LoVo (cell line): ENCODE measurements around the gene SLC36A4.
"Not testable (repeated sequence)": the region's sequence is repeated elsewhere in the genome, so short reads cannot be mapped to it uniquely, and the experiment has no call there.

ENCODE experiments used
- DNase-seq: peaks from one replicate; pipeline ENCODE4 v3.0.0-alpha.2; 2016; ENCODE audit warnings: low spot score

SLC36A4 gene

DNA sequence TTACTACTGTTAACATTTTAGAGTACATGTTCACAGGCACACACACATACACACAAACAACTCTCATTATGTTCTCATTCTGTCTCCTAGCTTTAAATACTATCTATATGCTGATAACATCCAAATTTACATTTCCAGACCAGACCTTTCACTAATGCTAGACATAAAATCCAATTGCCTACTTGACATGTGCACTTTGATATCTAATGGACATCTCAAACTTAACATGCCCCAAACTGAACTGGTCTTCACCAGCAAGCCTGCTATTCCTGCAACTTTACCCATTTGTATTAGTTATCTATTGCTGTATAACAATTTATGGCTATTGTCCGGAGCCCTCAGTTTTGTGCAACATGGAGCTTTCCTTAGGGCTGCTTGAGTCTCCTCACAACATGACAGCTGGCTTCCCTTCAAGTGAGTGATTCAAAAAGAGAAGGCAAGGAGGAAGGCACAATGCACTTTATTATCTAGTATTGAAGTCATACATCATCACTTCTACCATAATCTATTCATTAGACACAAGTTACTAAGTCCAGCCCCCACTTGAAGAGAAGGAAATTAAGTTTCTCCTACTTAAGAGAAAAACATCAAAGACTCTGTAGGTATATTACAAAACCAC, 3.0 kb downstream of the SLC36A4 start:
- DNase-seq: no peak

DNA sequence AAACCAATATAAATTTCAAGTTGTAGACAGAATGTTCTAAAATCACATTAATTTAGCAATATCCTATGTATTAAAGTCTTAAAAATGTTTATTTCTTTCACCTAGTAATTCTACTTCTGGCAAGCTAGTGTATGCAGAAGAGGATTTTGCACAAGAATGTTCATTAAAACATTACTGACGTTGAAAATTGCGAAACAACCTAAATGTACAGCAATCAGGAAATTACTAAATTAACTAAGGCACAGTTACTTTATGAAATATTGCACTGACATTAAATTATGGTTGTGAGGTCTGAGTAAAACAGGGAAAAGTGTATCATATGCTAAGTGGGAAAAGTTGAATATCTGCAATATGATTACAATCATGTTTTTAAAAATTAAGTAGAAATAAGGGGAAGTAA, 4.1 kb downstream of the SLC36A4 start:
- no peak for DNase-seq

GRCh38 chr11:93192163-93192562, 5.6 kb downstream of the SLC36A4 start:
- no peak for DNase-seq

GRCh38 chr11:93189462-93189861, 8.3 kb downstream of the SLC36A4 start:
- no peak for DNase-seq

GRCh38 chr11:93188726-93189125, 9.1 kb downstream of the SLC36A4 start:
- DNase-seq: no peak

DNA sequence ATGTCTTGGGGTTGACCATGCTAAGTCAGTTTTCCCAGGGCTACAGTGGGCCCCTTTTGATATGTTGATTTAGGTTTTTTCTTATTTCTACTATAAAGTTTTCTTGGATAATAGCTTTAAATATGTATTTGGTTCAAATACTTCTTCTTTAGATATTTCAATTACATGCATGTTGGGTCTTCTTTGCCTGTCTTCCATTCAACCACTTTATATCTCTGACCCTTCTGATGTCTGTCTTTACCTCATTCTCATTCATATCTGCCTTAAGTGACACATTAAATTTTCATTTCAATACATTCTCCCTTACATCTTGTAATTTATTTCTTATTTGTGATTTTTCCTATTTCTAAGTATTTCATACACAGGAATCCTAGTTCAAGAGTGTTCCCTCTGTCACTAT, 10.5 kb downstream of the SLC36A4 start:
- DNase-seq: no peak

- not testable (repeated sequence) for DNase-seq
Measured at GRCh38 chr11:93177891-93178290, 19.9 kb downstream of the SLC36A4 start.

GRCh38 chr11:93169950-93170561, 27.7 kb downstream of the SLC36A4 start:
- DNase-seq: peak; percentile 16

GRCh38 chr11:93169143-93169542, 28.6 kb downstream of the SLC36A4 start:
- DNase-seq: no peak

DNA sequence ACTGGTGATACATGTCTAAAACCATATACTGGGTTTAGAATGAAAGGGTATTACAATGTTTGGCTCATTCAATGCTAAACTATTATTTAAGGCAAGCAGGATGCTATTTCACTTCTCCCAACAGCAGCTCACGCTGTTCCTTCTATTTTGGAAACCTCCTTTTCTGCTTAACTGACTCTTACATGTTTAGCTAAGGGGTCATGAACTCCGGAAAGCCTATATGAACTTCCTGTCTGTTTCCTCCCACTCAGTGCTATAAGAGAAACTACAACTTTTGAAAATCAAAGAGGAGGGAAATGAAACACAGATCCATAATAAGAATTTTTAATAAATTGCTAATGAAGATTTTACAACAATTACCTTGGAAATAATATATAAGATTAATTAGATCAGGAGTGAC, 30.9 kb downstream of the SLC36A4 start:
- no peak for DNase-seq

- DNase-seq: no peak
Measured at GRCh38 chr11:93166194-93166593, 31.6 kb downstream of the SLC36A4 start.

DNA sequence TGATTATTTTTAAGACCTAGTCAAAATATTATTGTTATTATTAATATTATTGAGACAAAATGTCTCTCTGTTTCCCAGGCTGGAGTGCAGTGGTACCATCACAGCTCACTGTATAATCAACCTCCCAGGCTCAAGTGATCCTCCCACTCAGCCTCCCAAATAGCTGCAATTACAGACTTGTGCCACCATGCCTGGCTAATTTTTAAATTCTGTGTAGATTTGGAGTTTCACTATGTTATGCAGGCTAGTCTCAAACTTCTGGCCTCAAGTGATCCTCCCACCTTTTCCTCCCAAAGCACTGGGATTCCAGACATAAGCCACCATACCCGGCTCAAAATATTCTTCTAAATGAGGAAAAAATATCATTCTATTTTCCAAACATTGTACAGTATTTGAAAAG, 37.0 kb downstream of the SLC36A4 start:
- DNase-seq: no peak

DNA sequence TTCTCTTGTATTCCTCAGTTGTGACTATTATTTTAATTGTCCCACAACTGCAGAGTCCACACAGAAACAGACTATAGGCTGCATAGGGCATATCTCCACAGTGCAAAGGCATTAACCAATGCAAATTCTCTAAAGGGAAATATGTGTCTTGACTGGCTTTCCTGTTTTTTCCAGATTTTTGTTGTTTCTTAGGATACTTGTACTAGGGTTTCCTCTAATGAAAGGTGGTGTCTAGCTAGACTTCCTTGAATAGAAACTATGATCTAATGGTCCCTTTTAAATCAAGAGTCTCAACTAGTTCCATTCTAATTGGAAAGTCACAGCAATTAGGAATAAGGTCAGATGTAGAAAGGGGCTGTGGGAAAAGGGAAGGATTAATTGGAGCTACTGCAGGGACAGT, 37.6 kb downstream of the SLC36A4 start:
- DNase-seq: no peak

GRCh38 chr11:93159721-93160120, 38.1 kb downstream of the SLC36A4 start:
- DNase-seq: no peak

- DNase-seq: no peak
Measured at GRCh38 chr11:93155738-93156137, 42.1 kb downstream of the SLC36A4 start.

DNA sequence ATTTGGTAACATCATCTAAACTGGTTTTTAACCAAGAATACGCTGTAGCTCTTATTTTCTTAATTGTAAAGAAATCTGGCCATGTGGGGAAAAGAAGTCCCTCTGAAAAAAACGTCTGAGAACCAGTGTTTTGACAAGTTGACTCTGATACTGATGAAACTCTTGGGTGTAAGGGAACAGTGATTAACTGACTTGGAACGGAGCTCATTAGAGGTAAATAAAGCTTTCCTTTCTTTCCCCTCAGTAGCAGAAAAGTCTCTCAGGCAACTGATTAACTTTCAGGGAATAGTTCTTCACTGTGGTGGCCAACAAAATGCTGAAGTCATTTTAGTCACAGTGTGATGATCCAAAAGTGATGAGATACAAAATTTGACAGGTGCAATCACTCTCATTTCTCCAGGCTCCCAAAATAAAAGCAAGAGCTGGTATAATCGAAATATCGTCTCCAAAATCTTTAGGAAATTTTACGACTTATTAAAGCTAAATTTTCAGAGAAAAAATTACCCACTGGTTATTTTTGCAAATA, 52.3 kb downstream of the SLC36A4 start:
- no peak for DNase-seq

DNA sequence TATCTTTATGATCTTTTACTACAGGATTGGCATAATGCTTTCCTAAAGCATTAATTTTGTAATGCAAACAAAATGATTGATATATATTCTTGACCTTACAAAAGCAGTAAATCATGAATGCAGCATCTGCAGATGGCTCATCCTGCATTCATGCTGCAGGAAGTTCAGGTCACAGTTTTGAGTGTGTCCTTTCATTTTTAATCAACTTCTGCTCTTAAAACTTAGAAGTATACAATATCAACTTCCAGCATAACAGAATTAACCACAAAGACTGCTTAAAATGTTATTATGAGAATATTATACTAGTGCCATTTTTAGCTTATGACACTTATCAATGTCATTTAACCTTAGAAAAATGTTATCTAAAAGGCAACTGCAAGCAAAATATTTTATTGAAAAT, 54.0 kb downstream of the SLC36A4 start:
- DNase-seq: no peak

DNA sequence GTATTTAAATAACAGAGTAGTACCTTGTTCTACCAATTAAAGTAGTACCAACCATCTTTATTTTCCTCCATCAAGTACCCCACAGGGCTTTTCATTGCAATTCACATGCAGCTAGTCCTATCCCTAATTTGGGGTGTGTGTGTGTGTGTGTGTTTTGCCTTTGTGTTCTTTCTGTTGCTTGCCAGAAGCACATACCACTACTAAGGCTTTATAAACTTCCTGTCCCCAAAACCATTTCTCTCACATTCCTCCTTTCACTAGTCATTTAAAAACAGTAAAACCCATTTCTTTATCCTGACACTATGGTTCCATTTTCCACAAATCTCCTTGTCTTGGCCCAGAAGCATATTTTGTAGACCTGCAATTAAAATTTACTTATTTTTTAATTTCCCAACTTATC, 54.6 kb downstream of the SLC36A4 start:
- no peak for DNase-seq

GRCh38 chr11:93133488-93134109, 64.2 kb downstream of the SLC36A4 start:
- DNase-seq: no peak

DNA sequence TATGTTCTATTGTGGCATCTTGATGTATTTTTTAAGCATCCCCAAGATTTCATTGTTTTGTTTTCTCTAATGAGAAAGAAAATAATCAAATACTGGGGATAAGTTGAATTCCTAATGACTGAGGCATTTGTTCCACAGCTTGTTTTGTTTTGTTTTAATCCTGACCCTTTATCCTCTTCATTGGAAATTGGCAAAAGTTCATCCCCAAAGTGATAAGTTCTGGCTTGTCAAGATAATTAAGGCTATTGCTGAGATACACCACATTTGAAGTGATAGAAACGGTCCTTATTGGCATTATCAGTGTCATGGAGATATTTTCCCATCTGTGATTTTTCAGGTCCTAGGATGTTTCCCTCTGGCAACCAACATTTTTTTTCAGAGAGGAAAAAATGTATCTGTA, 65.0 kb downstream of the SLC36A4 start:
- no peak for DNase-seq

DNA sequence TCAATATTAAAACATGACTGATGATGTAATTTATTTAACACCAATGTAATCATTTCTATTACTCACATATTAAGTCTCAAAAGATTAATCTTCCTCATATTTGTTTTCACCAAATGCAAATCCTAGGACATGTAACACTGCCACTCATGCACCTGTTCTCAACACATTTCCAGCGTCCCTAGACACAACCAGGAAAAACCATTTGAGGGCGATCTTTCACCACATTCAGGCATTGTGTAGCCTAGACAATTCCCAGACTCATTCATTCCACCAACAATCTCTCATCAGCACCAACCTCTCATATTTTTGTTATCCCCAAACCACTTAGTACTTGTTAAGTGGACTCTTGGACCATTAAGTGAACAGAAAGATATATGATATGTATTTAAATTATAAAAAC, 66.1 kb downstream of the SLC36A4 start:
- DNase-seq: no peak

- no peak for DNase-seq
Measured at GRCh38 chr11:93128574-93128973, 69.2 kb downstream of the SLC36A4 start.

GRCh38 chr11:93123351-93123898, 74.4 kb downstream of the SLC36A4 start:
- DNase-seq: no peak
